AG20443 (cell line): Measurements from ENCODE around the gene MAML2.
A peak's percentile ranks its signal among the peaks of the same experiment; 100 is the strongest.

Experiments used
- DNase-seq: peaks from one replicate; pipeline ENCODE4 v3.0.0; 2012; ENCODE audit warnings: low spot score, mixed read lengths

The MAML2 gene

DNA sequence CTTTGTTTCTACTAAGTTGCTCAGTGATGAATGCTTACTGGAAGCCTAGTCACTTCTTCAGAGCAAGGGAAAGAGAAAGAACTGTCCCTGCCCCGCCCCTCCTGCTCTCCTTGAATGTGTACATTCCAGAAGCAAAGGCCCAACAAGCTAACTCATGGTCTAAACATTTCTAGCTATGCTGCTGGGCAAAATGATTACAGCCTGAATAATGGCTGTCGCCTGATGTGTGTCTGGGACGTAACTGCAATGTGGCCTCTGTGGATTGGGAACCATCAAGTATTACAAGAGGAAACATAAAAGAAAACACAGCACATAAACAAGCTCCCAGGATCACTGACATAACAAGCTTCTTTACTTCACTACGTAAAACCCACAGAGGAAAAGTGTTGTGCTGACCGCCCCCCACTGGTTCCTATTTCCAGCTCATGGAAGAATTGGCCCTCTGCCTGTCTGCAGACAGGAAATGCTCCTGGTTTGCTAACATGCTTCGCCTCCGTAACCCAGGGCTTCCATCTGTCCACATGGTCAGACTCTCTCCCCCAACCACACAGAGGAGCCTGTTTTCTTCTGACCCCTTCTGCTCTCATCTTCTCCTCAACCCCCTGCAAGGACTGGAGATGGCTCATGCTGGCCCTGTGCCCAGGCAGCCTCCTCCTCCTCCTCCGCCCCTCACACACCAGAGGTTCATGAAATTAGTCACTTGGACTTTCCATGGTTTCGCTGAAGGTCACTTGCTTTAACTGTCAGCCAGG lies 187.2 kb downstream of the MAML2 start:
- DNase-seq, result peak; percentile 79

DNA sequence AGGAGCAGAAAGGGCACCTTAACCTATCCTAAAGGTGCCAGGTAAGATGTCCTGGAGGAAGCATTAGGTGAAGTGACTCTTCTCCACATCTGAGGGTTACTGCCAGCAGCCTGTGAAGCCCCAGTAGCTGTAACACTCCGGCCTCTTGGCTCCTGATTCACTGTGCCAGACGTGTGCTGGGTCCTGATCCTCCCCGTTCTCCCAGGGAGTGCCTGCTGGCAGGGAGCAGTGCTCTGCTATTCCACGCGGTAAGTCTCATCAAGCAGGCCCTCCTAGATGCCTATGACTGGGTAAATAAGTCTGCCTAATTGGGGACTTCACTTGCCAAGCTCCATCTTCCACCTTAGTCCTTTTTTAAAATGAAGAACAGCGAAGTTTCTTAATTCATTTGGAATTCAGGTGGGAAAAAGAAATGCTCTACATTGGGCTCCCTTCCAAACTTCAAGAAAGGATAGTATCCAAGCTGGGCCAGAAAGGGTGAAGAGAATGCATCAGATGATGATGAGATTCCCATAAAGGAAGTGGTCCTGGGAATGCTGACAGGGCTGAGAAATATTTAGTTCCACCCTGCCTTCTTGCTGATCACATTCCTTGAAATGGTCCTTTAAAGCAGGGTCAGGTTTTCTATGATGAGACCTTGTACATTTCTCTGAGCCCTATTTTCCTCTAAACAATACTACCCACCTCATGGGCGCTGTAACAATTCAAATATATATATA lies 188.0 kb downstream of the MAML2 start:
- peak; percentile 58 for DNase-seq

DNA sequence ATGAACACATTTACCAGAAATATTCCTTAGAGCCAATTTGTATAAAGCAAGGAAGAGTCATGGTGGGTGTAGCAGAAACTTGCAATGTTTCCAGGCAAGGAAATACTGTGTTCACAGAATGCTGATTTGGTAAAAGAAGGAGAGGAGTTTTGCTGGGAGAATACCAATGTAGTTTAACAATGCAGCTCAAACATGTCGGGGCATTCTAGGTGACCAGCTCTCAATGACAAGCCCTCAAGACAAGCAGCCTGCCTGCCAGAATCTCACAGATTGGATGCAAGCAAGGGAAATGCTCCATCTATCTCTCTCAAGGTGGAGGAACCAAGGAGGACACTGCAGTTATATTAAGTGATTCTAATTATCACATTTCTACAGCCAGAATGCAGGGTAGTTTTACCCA lies 190.4 kb downstream of the MAML2 start:
- no peak for DNase-seq

DNA sequence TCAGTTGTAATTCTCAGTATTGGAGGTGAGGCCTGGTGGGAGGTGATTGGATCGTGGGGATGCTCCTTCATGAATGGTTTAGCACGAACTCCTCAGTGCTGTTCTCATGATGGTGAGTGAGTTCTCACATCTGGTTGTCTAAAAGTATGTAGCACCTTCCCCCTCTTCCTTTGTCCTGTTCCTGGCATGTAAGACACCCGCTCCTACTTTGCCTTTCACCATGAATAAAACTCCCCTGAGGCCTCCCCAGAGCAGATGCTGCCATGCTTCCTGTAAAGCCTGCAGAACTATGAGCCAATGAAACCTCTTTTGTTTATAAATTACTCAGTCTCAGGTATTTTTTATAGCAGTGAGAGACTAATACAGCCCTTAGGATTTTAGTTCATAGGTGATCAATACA lies 191.5 kb downstream of the MAML2 start:
- DNase-seq, result no peak

DNA sequence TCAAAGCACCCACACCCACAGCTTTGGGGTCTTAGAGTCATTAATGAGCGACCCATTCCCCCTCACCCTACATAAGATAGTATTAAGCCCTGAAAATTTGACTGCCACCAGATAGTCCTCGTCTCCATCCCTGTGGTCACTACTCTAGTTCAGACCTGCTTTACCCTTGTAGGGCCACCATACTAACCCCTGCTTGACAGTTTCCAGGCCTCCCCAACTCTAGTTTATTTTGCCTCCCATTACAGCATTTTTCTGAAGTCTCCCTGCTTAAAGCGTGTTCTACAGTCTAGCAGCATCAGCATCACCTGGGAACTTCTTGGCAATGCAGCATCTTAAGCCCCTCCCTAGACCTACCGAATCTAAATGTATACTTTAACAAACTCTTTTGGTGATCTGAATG lies 192.4 kb downstream of the MAML2 start:
- no peak for DNase-seq

DNA sequence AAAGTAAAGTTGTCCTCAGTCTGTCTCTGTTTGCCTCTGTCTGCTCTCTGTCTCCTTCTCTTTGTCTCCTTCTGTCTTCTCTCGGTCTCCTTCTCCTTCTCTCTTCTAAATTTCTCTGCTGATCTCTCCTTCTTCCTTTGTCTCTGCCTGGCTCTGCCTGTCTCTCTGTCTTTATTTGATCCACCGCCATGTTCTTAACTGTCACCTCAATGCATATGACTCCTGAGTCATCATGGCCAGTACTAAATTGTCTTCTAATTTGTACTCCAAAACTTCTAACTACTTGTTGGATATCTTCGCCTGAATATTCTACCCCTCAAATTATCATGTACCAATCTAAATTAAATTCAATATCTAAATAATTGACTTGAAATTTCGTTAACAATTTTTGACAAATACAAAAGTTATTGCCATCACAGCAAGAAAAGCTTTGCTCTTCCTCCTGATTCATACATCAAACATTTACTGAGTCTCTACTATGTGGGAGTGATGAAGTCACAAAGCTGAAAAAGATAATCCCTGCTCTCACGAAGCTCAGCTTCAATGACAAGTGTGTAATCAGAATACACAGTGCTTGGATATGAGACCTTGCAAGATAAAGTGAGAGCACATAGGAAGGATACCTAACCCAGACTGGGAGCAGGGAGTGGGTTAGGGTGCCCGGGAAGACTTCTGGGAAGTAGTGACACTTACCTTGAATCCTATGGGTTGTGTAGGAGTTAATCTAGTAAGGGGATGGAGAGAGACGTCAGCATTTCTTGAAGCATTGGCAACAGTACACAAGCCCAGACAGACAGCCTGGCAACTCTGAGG lies 193.0 kb downstream of the MAML2 start:
- peak; percentile 60 for DNase-seq

DNA sequence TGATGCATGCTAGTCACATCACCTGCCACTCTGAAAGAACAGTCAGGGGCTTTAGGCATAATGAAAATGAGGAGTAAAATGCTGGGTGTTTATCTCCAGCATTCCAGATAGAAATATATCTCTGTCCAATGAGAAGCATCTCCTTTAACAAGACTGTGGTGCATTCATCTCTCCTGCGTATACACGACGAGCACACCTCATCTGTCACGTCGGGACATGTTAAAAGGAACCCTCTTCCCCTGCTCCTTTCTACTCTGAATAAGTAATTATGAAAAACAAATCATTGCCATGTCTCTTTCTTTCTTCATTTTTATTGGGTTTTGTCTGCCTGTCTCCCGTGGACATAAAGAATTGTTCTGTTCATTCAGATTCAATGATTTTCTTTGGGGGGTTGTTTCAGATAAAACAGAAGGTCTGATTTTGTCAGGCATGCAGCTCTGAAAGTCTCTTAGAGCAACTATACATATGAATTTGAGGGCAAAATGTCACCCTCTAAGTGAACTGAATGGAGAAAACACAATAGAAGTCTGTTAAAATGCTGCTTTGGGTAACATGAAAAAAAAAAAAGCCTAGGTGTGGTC lies 195.0 kb downstream of the MAML2 start:
- no peak for DNase-seq

DNA sequence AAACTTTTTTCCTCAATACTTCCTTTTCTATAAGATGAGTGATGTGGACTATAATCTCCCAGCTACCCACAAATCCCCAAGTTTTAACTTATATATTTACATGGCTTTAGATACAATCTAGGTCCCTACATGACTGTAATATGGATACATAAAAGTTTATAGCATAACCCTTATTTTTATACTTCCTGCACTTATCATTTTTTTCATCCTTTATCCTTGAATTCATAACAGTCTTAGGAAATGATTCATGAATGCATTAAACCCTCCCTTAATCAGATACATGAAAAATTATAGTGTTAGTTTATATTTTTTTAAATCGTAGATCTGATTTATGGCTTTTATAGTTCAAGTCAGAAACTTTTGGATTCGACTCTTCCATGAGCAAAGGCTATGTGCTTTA lies 195.8 kb downstream of the MAML2 start:
- no peak for DNase-seq

DNA sequence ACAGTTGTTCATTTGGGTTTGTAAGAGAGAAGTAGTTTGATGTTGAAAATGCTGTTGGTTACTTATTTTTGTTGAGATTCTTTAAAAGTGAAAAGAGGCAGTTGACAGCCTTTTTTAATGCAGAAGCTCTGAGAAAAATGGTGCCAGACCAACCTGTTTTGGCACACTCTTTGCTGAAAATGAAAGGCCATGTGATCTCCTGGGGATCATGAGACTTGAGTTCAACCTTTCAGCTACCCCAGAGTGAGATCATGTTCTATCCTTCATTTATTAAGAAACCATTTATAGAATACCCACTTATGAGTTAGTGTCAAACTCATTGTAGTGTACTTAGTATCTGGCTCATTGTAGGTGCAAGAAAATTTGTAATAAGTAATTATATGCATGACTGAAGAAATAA lies 196.2 kb downstream of the MAML2 start:
- DNase-seq, result no peak

DNA sequence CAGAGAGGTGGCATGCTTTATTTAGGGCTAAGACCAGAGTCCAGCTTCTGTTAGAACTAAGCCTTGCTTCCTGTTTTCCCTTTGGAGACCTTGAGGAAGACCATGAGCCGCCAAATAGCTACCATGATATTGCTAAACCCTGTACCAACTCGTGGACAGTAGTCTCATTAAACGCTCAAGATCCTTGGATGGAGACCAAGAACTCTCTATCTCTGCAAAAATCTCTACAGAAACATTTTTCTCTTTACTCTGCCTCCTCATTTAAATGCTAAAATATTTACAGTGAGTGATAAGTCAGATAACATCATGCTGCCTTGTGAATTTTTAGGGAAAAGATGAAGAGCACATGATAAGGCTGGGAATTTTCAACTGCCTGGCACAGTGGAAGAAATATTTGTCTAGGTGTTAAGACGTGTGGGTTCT lies 197.8 kb downstream of the MAML2 start:
- no peak for DNase-seq

DNA sequence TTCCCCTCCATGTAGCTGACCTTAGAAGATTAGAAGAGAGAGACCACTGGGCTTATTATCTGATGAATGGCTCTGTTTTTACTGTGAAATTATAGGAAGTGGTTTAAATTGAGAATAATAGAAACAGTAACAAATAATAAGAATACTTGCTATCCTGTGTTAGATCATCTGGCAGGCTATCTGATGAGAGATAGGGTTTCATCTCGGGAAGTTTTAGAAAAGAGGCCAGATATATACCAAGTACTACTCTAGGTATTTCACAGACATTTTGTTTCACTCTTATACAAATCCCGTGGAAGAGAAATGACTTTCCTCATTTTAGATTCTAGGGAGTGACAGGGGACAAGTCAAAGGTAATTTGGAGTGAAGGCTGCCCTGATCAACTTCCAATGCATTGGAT lies 198.4 kb downstream of the MAML2 start:
- DNase-seq, result no peak

DNA sequence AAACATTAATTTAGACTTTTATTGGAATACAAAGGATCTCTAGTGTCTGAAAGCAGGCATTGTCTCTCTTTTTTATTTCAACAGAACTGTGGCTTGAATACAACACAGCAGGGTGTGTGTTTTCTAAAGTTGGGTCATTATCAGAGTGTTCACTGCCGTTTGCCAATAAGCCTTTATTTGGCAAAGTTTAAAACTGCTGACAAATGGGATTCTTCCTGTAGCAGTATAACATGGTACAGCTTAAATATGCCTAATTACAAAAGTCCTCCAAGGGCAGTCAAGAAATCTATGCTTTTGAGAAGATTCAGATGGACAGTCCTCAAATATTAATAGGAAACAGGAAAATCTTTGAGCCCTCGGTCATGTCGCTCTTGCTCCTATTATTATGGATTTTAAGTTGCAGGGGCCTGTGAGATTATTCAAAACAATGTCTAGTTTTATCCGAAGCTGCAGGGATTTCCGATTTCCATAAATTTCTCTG lies 199.9 kb downstream of the MAML2 start:
- no peak for DNase-seq

DNA sequence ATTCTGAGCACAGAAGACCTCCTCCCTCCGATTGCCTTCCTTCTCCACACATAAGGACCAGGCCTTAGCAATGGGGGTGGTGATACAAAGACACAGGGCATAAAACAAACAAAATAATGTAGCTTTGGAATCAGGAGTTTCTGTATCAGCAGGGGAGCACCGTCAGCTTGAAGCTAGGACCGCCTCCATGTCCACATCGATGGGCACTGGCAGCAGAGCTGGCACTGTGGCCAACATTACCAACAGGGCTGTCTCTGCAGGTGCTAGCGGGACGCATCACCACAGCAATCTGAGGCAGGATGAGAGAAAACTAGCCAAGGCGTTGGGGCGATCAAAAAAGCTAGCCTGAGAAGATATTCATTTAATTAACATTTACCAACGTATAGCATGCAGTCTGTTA lies 201.4 kb downstream of the MAML2 start:
- no peak for DNase-seq

DNA sequence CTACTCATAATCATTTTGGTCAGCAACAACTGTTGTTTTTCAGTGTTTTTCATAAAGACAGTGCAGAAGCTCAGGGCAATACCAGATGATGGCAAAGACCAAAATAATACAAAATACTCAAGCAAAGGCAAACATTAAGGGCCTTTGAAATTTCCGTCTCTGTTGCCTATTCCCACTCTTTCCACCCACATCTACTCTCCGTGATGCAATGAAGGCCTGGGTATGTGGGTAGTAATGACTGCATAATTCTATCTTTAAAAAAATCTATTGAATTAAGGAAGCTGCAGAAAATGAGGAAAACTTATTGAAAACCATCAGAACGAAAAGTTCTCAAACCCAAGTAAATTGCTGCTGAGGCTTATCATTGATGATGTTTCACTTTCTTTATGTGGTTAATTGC lies 203.3 kb downstream of the MAML2 start:
- no peak for DNase-seq

DNA sequence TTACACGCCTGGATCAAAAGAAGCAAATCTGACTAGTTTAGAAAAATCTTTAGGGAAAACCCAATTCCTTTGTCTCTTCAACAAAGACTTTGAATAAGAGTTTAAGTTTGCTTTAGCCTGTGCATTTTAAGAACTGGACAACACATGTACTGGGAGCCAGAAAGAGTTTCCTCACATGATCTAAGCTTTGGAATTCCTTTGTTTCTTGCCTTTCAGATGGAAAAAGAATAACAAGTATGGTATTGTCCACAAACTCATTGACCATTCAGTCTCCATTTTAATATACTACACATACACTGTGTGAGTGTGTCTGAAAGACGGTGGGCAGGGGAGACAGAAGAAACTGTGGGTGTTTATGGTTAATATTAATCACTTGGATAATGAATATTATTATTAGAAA lies 205.6 kb downstream of the MAML2 start:
- DNase-seq, result no peak

DNA sequence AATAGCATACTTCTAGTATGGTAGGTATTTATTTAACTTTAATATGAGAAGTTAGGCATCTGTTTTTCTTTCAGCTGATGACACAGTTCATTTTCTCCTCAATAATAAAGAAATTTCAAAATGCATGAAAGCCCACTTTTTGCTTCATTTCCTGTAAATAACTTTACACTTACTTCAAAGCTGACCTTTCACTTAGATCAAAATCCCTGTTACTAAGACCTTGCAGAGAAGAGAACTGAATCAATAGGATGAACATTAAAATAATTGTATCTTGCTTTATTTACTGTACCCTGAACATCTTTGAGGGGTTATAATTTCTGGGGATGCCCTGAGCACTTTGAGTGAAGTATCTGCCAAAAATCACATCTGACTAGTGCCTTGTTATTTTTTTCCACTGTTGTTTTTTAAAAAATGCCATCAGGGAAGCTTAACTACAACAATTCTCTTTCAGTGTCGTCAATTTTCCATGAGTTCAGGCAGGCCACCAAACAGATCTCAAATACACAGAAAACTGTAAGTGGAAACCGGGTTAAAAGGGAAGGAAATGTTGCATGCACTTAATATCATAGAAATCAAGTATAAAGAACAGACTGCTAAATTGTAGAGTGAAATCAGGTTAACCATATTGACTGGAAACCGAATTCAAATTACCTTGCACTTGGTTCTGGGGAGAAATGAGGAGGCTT lies 206.2 kb downstream of the MAML2 start:
- no peak for DNase-seq

DNA sequence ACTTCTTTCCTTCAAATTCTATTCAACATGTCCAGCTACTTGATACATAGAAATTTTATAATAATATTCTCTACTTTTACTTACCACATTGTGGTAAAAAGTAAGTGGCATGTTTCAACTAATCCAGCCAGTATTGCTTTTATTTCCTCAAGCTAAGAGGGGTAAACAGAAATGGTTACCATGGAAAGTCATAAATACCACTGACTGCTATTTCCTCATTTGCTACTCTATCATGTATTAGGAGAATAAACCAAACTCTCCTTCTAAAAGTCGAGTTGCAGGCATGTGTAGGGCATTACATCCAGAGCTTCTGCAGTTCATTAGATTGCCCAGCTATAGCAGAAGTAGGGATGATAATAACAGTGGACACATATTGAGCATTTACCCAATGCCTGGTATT lies 208.4 kb downstream of the MAML2 start:
- DNase-seq, result no peak

DNA sequence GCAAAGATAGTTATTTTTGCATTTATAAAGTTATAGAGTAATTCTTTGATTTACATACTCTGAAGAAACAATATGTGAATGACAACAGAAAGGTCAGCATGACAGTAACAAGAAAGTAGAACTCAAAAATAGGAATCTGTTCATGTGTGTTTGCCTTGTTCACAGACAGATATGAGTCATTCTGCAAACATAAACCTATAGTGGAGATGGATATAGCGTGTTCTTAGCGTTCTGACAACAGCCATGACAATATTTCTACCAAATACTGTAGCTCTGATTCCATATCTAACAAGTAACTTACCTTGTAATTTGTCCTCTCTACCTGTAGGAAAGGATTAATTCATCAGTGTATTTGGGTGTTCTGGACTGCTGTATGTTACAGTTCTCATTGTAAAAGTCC lies 210.6 kb downstream of the MAML2 start:
- DNase-seq, result no peak

DNA sequence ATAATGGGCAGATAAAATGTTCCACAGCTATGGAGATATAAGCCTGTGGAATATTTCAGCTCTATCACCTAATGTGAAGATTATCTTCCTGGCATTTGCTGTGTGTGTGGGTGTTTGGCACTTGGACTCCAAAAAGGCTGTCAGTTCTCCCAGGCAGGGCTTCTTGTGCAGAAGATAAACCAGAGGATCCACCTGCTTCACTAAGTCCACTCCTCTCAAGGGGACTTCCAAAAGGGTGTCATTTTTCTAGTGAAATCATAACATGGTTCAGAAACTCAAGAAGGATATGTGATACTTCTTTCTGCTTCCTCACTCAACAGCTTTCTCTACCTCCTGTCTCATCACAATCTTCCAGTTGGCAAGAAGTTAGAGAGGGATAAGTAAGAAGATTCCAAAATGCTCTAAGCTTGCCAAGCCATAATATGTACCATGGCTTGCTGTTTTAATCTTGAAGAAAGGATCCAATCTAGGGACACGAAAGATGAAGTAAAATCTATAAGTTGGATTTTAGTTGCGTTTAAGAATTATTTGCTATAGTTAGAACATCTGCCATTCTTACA lies 212.9 kb downstream of the MAML2 start:
- DNase-seq, result no peak

DNA sequence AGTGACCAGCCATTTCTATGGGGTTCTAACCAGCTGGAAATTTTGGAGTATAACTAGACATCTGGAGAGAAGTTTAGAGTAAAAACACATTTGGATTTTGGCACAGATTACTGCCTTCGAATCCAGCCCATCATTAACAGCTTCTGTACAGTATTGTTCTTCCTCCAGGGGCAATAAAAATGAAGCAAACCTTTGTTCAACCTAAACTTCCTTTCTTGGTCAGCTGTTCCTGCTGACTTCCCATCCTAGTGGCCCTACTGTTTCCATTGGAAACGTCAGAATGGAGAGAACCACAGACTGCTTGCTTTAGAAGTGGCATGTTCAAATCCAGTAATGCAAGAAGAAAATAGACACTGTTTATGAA lies 215.4 kb downstream of the MAML2 start:
- no peak for DNase-seq

DNA sequence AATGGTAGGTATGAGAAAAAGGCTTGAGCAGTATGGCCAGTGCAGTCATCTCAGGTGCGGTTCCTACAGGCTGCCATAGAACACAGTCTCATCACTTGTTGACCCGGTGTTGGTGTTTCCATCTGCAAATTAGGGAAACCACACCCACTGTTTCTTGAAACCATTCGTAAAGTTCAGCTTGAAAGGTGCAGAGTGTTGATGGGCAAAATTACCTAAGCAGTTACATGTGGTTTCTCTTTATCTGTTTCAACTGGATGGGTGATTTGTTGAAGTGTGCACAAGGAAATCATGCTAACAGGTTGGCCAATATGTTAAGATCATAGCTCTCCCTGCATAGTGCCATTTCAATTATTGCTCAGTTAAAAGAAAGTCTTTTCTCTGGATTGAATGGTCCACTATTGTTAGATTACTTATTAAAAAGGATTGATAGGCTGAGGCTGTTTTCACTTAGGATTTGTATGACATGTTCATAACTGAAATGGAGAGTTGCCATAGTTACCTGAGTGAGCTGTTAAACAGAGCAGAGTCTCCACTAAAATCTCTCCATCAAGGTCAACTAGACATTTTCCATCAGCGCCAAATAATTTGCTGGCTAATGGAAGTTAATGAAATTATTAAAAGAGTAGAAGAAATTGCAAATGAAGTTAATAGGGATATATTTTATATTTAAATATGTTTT lies 215.9 kb downstream of the MAML2 start:
- no peak for DNase-seq
